Mammary epithelial cell (primary cell): ENCODE data around the gene NKIRAS1.
"Not testable (repeated sequence)": the region's sequence is repeated elsewhere in the genome, so short reads cannot be mapped to it uniquely, and the experiment has no call there.

Experiments
- EZH2 ChIP-seq: IDR thresholded peaks from 2 replicates; pipeline ENCODE4 v1.6.1; 2012; ENCODE audit warnings: low read length, inconsistent platforms, borderline replicate concordance
- TF ChIP-seq, protein P1 (sequence below), 2 donors: IDR thresholded peaks in 1 of 2; conservative IDR thresholded peaks in 1 of 2; 2 replicates each; pipeline ENCODE4 v1.5.1; 2011 to 2012; ENCODE audit warnings: inconsistent platforms in 2 of 2, low read length in 2 of 2, mild to moderate bottlenecking in 2 of 2, control low read depth in 1 of 2, low read depth in 1 of 2; ENCODE audit not compliant: insufficient read depth in 1 of 2; ENCODE audit errors: extremely low read depth in 1 of 2

DNA sequence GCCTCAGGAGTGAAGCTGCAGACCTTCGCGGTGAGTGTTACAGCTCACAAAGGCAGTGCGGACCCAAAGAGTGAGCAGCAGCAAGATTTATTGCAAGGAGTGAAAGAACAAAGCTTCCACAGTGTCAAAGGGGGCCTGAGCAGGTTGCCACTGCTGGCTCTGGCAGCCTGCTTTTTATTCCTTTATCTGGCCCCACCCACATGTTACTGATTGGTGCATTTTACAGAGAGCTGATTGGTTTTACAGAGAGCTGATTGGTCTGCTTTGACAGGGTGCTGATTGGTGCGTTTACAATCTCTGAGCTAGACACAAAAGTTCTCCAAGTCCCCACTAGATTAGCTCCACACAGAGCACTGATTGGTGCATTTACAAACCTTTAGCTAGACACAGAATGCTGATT lies 34.8 kb downstream of the NKIRAS1 start:
- TF ChIP-seq, protein P1, sequence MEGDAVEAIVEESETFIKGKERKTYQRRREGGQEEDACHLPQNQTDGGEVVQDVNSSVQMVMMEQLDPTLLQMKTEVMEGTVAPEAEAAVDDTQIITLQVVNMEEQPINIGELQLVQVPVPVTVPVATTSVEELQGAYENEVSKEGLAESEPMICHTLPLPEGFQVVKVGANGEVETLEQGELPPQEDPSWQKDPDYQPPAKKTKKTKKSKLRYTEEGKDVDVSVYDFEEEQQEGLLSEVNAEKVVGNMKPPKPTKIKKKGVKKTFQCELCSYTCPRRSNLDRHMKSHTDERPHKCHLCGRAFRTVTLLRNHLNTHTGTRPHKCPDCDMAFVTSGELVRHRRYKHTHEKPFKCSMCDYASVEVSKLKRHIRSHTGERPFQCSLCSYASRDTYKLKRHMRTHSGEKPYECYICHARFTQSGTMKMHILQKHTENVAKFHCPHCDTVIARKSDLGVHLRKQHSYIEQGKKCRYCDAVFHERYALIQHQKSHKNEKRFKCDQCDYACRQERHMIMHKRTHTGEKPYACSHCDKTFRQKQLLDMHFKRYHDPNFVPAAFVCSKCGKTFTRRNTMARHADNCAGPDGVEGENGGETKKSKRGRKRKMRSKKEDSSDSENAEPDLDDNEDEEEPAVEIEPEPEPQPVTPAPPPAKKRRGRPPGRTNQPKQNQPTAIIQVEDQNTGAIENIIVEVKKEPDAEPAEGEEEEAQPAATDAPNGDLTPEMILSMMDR (conservative IDR thresholded peaks at IDR 0.05 in 1 of 2, IDR thresholded peaks at IDR 0.05 in 1 of 2; ENCODE audit: extremely low read depth in 1 of 2, insufficient read depth in 1 of 2, low read depth in 1 of 2, low read length in 2 of 2): not testable (repeated sequence)
- not testable (repeated sequence) for TF ChIP-seq EZH2
